Measurements from ENCODE around the gene TDRD9. TPM values are rescaled to one million over a fixed set of nuclear protein-coding genes. Genes with fewer than 3 reads are reported as not detected.
A peak's percentile ranks its signal among the peaks of the same experiment; 100 is the strongest.
"Not testable (repeated sequence)": the region's sequence is repeated elsewhere in the genome, so short reads cannot be mapped to it uniquely, and the experiment has no call there.

The TDRD9 gene
- total RNA-seq, 1 donor from 2014 or later: 0.19 TPM

DNA sequence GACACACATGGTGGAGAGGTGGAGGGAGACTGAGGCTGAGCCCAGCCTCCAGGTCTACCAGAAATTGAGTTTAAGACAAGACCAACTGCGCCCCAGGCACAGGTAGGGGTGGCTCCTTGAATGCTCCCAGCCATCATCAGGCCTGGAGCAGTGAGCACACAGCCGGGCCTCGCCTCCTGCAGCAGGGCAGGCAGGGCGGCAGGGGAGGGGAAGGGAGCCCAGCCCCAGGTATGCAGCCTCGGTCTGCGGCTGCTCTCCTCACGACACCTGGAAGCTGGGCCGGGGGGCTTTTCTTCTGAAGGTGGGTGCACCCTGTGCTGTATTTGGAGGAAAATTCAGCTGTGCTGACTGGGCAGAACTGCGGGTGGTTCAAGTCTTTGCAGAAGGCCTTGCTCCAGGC, 29.5 kb upstream of the TDRD9 start:
- intact Hi-C loops (cut with micrococcal nuclease): no loop called here
- H3K27me3 Mint-ChIP-seq: peaks cover 1% of the 10 kb centered on the region
- H3K27ac Mint-ChIP-seq: no peak overlapping the region
- no peaks in the 10 kb centered on the region for H3K36me3 Mint-ChIP-seq (ENCODE audit: low read depth)
- H3K4me1 Mint-ChIP-seq: peaks cover 2% of the 10 kb centered on the region
- DNase-seq: no peak
- no peaks in the 10 kb centered on the region for H3K9me3 Mint-ChIP-seq
- H3K4me3 Mint-ChIP-seq: no peak overlapping the region

DNA sequence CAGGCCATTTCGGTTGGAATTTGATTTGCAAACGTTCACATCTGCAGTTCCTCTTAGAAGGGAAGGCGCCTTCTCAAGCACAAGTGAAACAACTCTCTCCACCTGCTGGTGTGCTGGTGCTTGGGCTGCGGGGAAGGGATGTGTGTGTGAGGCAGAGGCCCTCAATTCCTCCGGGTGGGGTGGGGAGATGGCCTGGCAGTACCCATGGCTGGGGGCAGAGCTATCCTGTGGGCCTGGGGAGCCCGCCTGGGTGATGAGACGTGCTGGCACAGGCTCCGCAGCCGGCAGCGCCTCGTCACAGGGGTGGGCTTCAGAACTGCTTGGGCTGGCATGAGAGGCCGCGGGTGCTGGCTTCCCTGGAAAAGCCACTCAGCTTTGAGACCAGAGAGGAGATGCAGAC, 28.9 kb upstream of the TDRD9 start:
- H3K4me3 Mint-ChIP-seq: no peak overlapping the region
- H3K27ac Mint-ChIP-seq: no peak overlapping the region
- peaks cover 1% of the 10 kb centered on the region for H3K27me3 Mint-ChIP-seq
- H3K36me3 Mint-ChIP-seq (ENCODE audit: low read depth): no peaks in the 10 kb centered on the region
- DNase-seq: no peak
- H3K9me3 Mint-ChIP-seq: no peaks in the 10 kb centered on the region
- peaks cover 2% of the 10 kb centered on the region for H3K4me1 Mint-ChIP-seq
- intact Hi-C loops (cut with micrococcal nuclease): no loop called here

- peaks cover 1% of the 10 kb centered on the region for H3K27me3 Mint-ChIP-seq
Measured at GRCh38 chr14:103899833-103900232, 28.4 kb upstream of the TDRD9 start.

DNA sequence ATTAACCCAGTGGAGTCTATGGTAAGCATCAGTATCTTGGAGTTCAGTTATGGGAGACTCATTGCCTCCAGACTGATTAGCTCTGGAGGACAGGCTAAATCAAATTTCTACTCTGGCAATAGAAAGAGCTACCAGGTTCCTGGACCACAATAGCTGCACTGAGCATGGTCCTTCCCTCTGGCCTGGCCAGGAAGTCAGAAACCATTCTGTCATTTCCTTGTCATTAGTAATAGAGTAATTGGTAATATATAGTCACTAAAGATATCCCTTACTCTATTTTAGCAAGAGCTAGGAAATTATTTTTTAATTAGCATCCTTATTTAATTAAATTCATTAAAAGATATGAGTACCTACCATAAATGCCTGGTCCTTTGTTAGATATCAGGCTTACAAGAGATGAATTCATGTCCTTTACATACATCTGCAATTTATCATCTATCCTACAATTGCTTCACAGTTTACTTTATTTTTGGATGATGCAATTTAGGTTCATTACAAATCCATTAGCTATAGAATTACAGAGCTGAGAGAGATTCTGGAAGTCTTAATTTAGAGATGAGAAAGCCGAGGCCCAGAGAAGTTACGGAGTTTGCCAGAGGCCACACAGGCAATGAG, 23.7 kb upstream of the TDRD9 start:
- peaks cover 3% of the 10 kb centered on the region for H3K27me3 Mint-ChIP-seq
- H3K4me3 Mint-ChIP-seq: no peak overlapping the region
- H3K36me3 Mint-ChIP-seq (ENCODE audit: low read depth): peaks cover under 1% of the 10 kb centered on the region
- DNase-seq: no peak
- intact Hi-C loops (cut with micrococcal nuclease): no loop called here
- no peak overlapping the region for H3K27ac Mint-ChIP-seq
- no peaks in the 10 kb centered on the region for H3K9me3 Mint-ChIP-seq
- peaks cover 6% of the 10 kb centered on the region for H3K4me1 Mint-ChIP-seq

More at GRCh38 chr14:103899833-103900232, 28.4 kb upstream of the TDRD9 start:
- Mint-ChIP-seq H3K4me1 (peaks cover 2% of the 10 kb centered on the region), H3K9me3 (no peaks in the 10 kb centered on the region), H3K27ac (no peak overlapping the region), H3K36me3 (ENCODE audit: low read depth) (no peaks in the 10 kb centered on the region), H3K4me3 (no peak overlapping the region)
- DNase-seq: no peak
- intact Hi-C loops (cut with micrococcal nuclease): no loop called here

GRCh38 chr14:103905842-103906456, 22.3 kb upstream of the TDRD9 start:
- peaks cover 4% of the 10 kb centered on the region for H3K36me3 Mint-ChIP-seq (ENCODE audit: low read depth)
- no peak overlapping the region for H3K4me3 Mint-ChIP-seq
- no peak overlapping the region for H3K27ac Mint-ChIP-seq
- peak; percentile 61 for DNase-seq
- intact Hi-C loops (cut with micrococcal nuclease): no loop called here
- no peaks in the 10 kb centered on the region for H3K9me3 Mint-ChIP-seq
- peaks cover 11% of the 10 kb centered on the region for H3K4me1 Mint-ChIP-seq
- H3K27me3 Mint-ChIP-seq: peaks cover 3% of the 10 kb centered on the region

GRCh38 chr14:103908580-103908979, 19.7 kb upstream of the TDRD9 start:
- peaks cover 10% of the 10 kb centered on the region for H3K36me3 Mint-ChIP-seq (ENCODE audit: low read depth)
- intact Hi-C loops (cut with micrococcal nuclease): no loop called here
- H3K4me1 Mint-ChIP-seq: peaks cover 11% of the 10 kb centered on the region
- H3K4me3 Mint-ChIP-seq: no peak overlapping the region
- DNase-seq: no peak
- H3K27ac Mint-ChIP-seq: no peak overlapping the region
- no peaks in the 10 kb centered on the region for H3K9me3 Mint-ChIP-seq
- peaks cover 2% of the 10 kb centered on the region for H3K27me3 Mint-ChIP-seq

DNA sequence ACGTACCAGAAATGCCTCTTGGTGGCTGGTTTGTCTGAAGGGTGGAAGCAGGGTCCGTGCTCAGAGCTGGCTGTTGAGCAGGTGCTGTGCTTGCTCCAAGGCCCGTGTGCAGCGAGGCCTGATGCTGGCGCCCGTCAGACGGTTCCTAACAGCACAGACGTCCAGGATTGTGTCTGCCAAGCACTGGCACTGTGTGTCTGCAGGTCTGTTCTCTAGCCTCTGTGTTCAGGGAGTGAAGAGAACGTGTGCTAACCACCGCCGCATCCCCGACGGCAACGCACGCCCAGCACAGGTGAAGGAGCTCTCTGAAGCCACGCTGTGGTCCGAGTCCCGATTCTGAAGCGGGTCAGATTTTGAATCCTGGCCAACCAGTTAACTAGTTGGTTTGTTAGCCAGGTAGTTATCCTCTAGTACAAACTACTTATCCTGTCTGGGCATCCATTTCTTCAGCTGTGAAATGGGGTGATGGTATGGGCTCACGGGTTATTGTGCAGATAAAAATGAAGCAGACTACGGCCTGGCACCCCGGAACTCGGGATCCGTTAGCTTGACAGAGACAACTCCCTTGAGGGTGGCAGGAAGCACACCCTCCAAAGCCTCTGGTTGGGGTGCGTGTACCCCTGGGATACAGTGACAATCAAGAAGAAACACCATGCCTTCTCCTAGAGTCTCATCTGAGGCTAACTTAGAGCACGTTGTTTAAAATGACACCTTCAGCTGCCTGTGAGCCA, 18.6 kb upstream of the TDRD9 start:
- Mint-ChIP-seq H3K27me3 (peaks cover 2% of the 10 kb centered on the region), H3K4me1 (peaks cover 11% of the 10 kb centered on the region), H3K4me3 (peak overlapping the region; percentile 75), H3K9me3 (no peaks in the 10 kb centered on the region), H3K36me3 (ENCODE audit: low read depth) (peaks cover 15% of the 10 kb centered on the region), H3K27ac (no peak overlapping the region)
- intact Hi-C loops (cut with micrococcal nuclease): loop anchor here (1.0 kb wide), 1 partner anchor 101 kb away; no protein-coding TSS in a partner anchor
- no peak for DNase-seq

- Mint-ChIP-seq H3K27ac (peak overlapping the region; percentile 35), H3K27me3 (peaks cover 2% of the 10 kb centered on the region), H3K4me3 (peak overlapping the region; percentile 75), H3K36me3 (ENCODE audit: low read depth) (peaks cover 19% of the 10 kb centered on the region), H3K9me3 (no peaks in the 10 kb centered on the region), H3K4me1 (peaks cover 11% of the 10 kb centered on the region)
- intact Hi-C loops (cut with micrococcal nuclease): loop anchor here (1.0 kb wide), 1 partner anchor 102 kb away; no protein-coding TSS in a partner anchor
- DNase-seq: peak; percentile 91
Measured at GRCh38 chr14:103910262-103910935, 17.9 kb upstream of the TDRD9 start.

DNA sequence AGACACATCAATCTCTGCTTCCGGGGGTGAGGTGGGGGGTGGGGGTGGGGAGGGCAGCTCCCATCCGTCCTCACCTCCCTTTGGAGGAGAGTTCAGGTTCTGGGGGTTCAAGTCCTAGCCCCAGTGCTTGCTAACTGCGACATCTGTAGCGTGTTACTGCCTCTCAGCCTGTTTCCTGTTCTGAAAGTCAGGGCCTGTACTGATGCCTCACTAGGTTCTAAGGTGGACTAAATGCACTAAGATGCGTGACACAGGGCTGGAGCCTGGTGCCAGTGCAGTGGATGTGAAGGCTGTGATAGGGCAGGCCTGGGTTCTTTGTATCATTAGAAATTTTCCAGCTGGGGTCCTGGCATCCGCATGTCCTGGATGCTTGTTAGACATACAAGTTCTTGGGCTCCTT, 17.3 kb upstream of the TDRD9 start:
- no peak for DNase-seq

DNA sequence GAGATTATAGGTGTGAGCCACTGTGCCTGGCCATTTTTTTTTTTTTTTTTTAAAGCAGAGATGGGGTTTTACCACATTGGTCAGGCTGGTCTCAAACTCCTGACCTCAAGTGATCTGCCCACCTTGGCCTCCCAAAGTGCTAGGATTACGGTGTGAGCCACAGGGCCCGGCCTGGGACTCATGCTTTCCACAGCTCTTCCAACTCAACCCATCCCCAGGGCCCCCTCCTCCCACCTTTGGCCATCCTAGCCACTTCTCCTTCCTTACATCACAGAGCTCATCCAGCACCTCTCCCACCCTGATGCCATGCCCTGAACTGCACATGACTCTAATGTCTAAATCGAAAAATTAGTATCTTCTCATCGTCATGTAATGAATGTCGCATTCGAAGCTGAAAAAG, 12.6 kb upstream of the TDRD9 start:
- Mint-ChIP-seq H3K27ac (peak overlapping the region; percentile 51), H3K9me3 (no peaks in the 10 kb centered on the region), H3K4me3 (no peak overlapping the region), H3K36me3 (ENCODE audit: low read depth) (peaks cover 23% of the 10 kb centered on the region), H3K4me1 (peaks cover 9% of the 10 kb centered on the region), H3K27me3 (no peaks in the 10 kb centered on the region)
- intact Hi-C loops (cut with micrococcal nuclease): no loop called here
- no peak for DNase-seq

More for the DNA sequence above, 17.3 kb upstream of the TDRD9 start:
- H3K4me3 Mint-ChIP-seq: no peak overlapping the region
- peaks cover 14% of the 10 kb centered on the region for H3K4me1 Mint-ChIP-seq
- H3K9me3 Mint-ChIP-seq: no peaks in the 10 kb centered on the region
- no peak overlapping the region for H3K27ac Mint-ChIP-seq
- peaks cover 2% of the 10 kb centered on the region for H3K27me3 Mint-ChIP-seq
- peaks cover 23% of the 10 kb centered on the region for H3K36me3 Mint-ChIP-seq (ENCODE audit: low read depth)
- intact Hi-C loops (cut with micrococcal nuclease): loop anchor here (1.0 kb wide), 1 partner anchor 103 kb away; no protein-coding TSS in a partner anchor

DNA sequence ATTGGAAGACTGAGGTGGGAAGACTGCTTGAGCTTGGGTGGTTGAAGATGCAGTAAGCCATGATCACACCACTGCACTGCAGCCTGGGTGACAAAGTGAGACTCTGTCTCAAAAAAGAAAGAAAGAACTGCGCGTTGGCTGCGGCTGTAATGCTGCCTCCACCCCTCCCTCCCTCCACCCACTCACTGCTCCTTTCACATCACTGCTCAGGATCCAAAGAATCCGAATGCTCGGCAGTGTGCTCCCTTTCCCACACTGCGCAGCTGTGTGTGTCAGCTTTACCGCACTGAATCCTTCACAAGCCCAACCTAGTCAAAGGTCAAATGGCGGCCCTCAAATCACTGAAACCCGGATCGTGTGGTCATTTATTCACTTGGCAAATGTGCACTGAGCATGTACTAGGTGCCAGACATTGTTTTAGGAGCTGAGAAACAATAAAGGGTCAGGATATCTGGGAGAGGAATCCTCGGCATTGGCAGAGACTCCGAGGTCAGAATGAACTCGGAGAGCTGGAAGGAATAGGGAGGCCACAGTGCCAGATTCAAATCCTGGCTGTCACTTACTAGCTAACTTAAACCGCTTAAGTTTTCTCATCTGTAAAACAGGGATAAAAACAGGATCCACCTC, 11.5 kb upstream of the TDRD9 start:
- intact Hi-C loops (cut with micrococcal nuclease): no loop called here
- no peaks in the 10 kb centered on the region for H3K9me3 Mint-ChIP-seq
- DNase-seq: no peak
- peaks cover 23% of the 10 kb centered on the region for H3K36me3 Mint-ChIP-seq (ENCODE audit: low read depth)
- peaks cover 12% of the 10 kb centered on the region for H3K4me1 Mint-ChIP-seq
- no peak overlapping the region for H3K4me3 Mint-ChIP-seq
- no peak overlapping the region for H3K27ac Mint-ChIP-seq
- no peaks in the 10 kb centered on the region for H3K27me3 Mint-ChIP-seq

DNA sequence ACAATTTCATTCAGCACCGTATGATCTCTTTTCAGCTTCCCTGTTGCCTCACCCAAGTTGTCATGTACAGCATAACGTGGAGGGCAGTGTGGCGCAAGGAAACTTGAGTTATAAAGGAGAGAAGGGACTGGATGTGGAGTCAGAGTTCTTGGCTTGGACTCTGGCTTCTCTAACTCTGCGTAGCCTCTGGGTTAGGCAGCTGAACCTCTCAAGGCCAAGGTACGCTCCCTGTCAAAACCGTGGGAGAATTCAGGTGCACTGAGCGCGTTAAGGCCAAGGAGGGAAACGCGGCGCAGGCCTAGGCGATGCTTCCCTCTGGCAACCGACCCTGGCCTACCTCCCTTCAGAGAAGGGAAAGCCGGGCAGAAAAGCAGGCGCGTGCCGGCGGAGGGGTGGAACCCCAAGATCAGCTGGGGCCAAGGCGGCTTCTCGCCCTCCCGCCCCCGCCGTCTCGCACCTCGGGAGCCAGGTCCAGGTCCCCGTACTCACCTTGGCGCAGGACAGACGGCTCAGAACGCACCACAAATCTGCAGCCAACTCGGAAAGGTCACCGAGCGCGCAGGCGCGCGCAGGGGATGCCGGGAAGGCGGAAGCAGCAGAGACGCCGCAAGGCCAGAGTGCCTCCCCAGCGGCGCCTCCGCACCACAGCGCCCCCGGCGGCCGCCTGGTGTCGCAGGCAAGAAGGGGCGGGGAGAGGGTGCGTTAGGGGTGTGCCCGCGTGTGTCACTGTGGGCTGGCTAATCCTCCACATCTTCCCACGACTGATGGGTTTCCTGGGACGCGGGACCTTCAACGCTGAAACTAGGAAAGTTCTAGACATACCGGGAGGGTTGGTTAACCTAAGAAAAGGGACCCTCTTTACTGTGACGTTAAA, 7.0 kb upstream of the TDRD9 start:
- Mint-ChIP-seq H3K27me3 (peaks cover 9% of the 10 kb centered on the region), H3K4me1 (peaks cover 9% of the 10 kb centered on the region), H3K27ac (peak overlapping the region; percentile 87), H3K9me3 (no peaks in the 10 kb centered on the region), H3K36me3 (ENCODE audit: low read depth) (peaks cover 4% of the 10 kb centered on the region), H3K4me3 (peak overlapping the region; percentile 93)
- intact Hi-C loops (cut with micrococcal nuclease): loop anchor here (1.0 to 5.0 kb wide), 4 partner anchors 74 to 358 kb away; partner anchors contain the start of genes BAG5, COA8, KLC1 and PPP1R13B
- peak; percentile 99 for DNase-seq

- DNase-seq; H3K36me3 Mint-ChIP-seq (ENCODE audit: low read depth); H3K27ac Mint-ChIP-seq; H3K27me3 Mint-ChIP-seq; H3K9me3 Mint-ChIP-seq; H3K4me1 Mint-ChIP-seq: not testable (repeated sequence)
- peak overlapping the region; percentile 93 for H3K4me3 Mint-ChIP-seq
- intact Hi-C loops (cut with micrococcal nuclease): loop anchor here (1.0 to 5.0 kb wide), 4 partner anchors 75 to 359 kb away; partner anchors contain the start of genes BAG5, COA8, KLC1 and PPP1R13B
Measured at GRCh38 chr14:103921855-103922200, 6.4 kb upstream of the TDRD9 start.
